Measurements from ENCODE around the gene FILIP1.

Gene FILIP1

GRCh38 chr6:75349262-75349984 is 144.2 kb downstream of the FILIP1 start:
- CTCF ChIA-PET = interaction anchor here (0.7 kb wide), 2 partner anchors 19 to 482 kb away, joined by 4 read pairs; no protein-coding TSS in a partner anchor
- no peak overlapping the region for H3K27ac ChIP-seq

GRCh38 chr6:75348882-75349261 is 144.7 kb downstream of the FILIP1 start:
- DNase-seq (ENCODE audit: low spot score) = no peak
- CTCF ChIA-PET = interaction anchor here (0.7 kb wide), 2 partner anchors 19 to 482 kb away, joined by 4 read pairs; no protein-coding TSS in a partner anchor
- POLR2A ChIA-PET (ENCODE audit: low non-redundant PET) = no interaction called here
- no peak for TF ChIP-seq CTCF (conservative IDR thresholded peaks at IDR 0.05; ENCODE audit: low read depth)
- H3K27ac ChIP-seq = no peak overlapping the region

More at GRCh38 chr6:75349262-75349984, 144.2 kb downstream of the FILIP1 start:
- POLR2A ChIA-PET (ENCODE audit: low non-redundant PET) = no interaction called here
- no peak for TF ChIP-seq CTCF (conservative IDR thresholded peaks at IDR 0.05; ENCODE audit: low read depth)
- no peak for DNase-seq (ENCODE audit: low spot score)

DNA sequence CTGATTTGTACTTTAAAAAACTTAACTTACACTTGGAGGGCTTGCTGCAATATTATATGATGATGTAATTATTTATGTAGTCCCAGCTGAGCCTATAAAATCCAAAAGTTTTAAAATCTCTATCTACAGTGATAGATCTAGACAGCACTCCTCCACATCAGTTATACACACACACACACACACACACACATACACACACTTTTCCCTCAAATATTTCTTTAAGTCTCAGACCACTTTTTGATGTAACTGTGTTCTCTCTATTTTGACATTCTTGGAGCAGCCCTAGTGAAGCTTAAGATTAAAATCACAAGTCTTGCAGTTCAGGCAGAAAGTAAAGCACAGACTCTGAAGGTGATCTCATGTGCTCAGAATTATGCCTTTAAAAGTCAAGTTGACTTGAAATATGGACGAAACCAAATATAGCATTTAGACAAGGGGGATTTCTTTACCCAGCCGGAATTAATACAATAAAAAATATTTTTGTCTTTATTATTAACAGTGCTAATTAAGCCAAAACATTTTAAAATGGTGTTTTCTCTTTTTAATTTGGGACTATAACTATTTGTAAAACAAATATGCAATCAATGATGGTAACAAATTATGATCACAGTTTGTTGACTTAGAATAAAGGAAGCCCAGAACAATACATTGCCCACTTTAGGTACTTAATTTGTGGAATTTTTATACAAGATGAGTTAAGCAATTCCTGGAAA is 145.5 kb downstream of the FILIP1 start:
- ChIA-PET POLR2A (ENCODE audit: low non-redundant PET) (no interaction called here), CTCF (interaction anchor here (0.6 kb wide), 1 partner anchor 391 kb away, joined by 4 read pairs; no protein-coding TSS in a partner anchor)
- no peak for TF ChIP-seq CTCF (conservative IDR thresholded peaks at IDR 0.05; ENCODE audit: low read depth)
- DNase-seq (ENCODE audit: low spot score) = no peak
- H3K27ac ChIP-seq = no peak overlapping the region

DNA sequence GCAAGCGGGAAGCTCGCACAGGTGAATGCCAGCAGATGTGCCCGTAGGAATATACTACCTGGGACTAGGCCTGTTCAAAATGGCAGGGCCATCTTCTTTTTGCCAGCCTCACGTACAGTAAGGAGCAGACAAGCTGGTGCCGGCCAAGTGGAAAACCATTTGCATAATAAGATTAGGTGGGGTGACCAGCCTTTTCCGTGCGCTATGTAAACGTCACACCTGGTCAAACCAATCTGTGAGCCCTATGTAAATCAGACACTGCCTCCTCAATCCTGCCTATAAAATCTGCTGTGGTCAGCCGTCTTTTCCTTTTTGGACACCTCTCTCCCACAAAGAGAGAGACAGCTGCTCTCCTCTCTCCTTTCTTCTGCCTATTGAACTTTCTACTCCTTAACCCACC is 148.2 kb downstream of the FILIP1 start:
- POLR2A ChIA-PET (ENCODE audit: low non-redundant PET) = no interaction called here
- no peak for TF ChIP-seq CTCF (conservative IDR thresholded peaks at IDR 0.05; ENCODE audit: low read depth)
- DNase-seq (ENCODE audit: low spot score) = no peak
- CTCF ChIA-PET = interaction anchor here (0.6 kb wide), 1 partner anchor 70 kb away, joined by 3 read pairs; no protein-coding TSS in a partner anchor
- no peak overlapping the region for H3K27ac ChIP-seq

GRCh38 chr6:75344455-75344854 is 149.1 kb downstream of the FILIP1 start:
- H3K27ac ChIP-seq = no peak overlapping the region
- ChIA-PET POLR2A (ENCODE audit: low non-redundant PET) (no interaction called here), CTCF (no interaction called here)
- no peak for TF ChIP-seq CTCF (conservative IDR thresholded peaks at IDR 0.05; ENCODE audit: low read depth)
- DNase-seq (ENCODE audit: low spot score) = no peak

- no peak overlapping the region for H3K27ac ChIP-seq
- ChIA-PET CTCF (no interaction called here), POLR2A (ENCODE audit: low non-redundant PET) (no interaction called here)
- TF ChIP-seq CTCF (conservative IDR thresholded peaks at IDR 0.05; ENCODE audit: low read depth) = no peak
- DNase-seq (ENCODE audit: low spot score) = no peak
Observed at GRCh38 chr6:75344021-75344420, 149.6 kb downstream of the FILIP1 start.

Data from RWPE1 (cell line).